H1 (cell line): ENCODE results near the gene DRAP1. TPM values are rescaled to one million over a fixed set of nuclear protein-coding genes. Genes with fewer than 3 reads are reported as not detected.

Experiments used
- ASH2L ChIP-seq: fragments of 200-600, 300-600 bp; sonication (generic); IDR thresholded peaks from one replicate; pipeline ENCODE4 v1.7.1; 2017; ENCODE audit warnings: low read length
- BCL11A ChIP-seq, 2 experiments: IDR thresholded peaks; one replicate each; pipeline ENCODE4 v1.6.1; 2011; ENCODE audit warnings: low read depth in 2 of 2, low read length in 2 of 2, mild to moderate bottlenecking in 2 of 2
- BRCA1 ChIP-seq: IDR thresholded peaks from 2 replicates; pipeline ENCODE4 v1.6.1; 2012; ENCODE audit warnings: low read depth, low read length, improper control_type of control experiment
- CHD2 ChIP-seq: IDR thresholded peaks from 2 replicates; pipeline ENCODE4 v1.6.1; 2012; ENCODE audit warnings: low read length, improper control_type of control experiment
- EZH2 ChIP-seq: fragments of 200-600 bp; sonication (generic); IDR thresholded peaks from 2 replicates; pipeline ENCODE4 v1.7.1; 2012; ENCODE audit warnings: low read depth, mild to moderate bottlenecking, moderate library complexity, low read length, inconsistent platforms; ENCODE audit not compliant: severe bottlenecking
- FOSL1 ChIP-seq: IDR thresholded peaks from 2 replicates; pipeline ENCODE4 v1.6.1; 2011; ENCODE audit warnings: mild to moderate bottlenecking, low read depth, low read length, moderate library complexity; ENCODE audit not compliant: insufficient read depth
- GABPA ChIP-seq: IDR thresholded peaks from 2 replicates; pipeline ENCODE4 v1.6.1; 2011; ENCODE audit warnings: mild to moderate bottlenecking, low read length, moderate library complexity, borderline replicate concordance; ENCODE audit not compliant: insufficient read depth
- HDAC2 ChIP-seq, 2 experiments: fragments of 300-600 bp in 1 of 2; sonication (generic) in 1 of 2; IDR thresholded peaks; 2 replicates each; pipeline ENCODE4 v1.6.1; 2011 to 2012; ENCODE audit warnings: low read depth in 2 of 2, low read length in 2 of 2, mild to moderate bottlenecking in 2 of 2, moderate library complexity in 2 of 2, borderline replicate concordance in 1 of 2, inconsistent platforms in 1 of 2
- JUND ChIP-seq: IDR thresholded peaks from 2 replicates; pipeline ENCODE4 v1.6.1; 2011; ENCODE audit warnings: mild to moderate bottlenecking, improper control_type of control experiment, low read length
- KDM4A ChIP-seq: IDR thresholded peaks from one replicate; pipeline ENCODE4 v1.7.1; 2012; ENCODE audit warnings: low read depth, mild to moderate bottlenecking, moderate library complexity, low read length, inconsistent platforms; ENCODE audit not compliant: severe bottlenecking
- MAFK ChIP-seq: IDR thresholded peaks from 2 replicates; pipeline ENCODE4 v1.6.1; 2012; ENCODE audit warnings: low read depth, mild to moderate bottlenecking, improper control_type of control experiment, low read length
- MAX ChIP-seq: IDR thresholded peaks from 2 replicates; pipeline ENCODE4 v1.6.1; 2012; ENCODE audit warnings: inconsistent platforms
- PHF8 ChIP-seq: fragments of 200-600 bp; sonication (generic); conservative IDR thresholded peaks from 2 replicates; pipeline ENCODE4 v1.7.1; 2012; ENCODE audit warnings: low read depth, mild to moderate bottlenecking, inconsistent platforms, low read length, moderate library complexity
- POLR2AphosphoS5 ChIP-seq: IDR thresholded peaks from 2 replicates; pipeline ENCODE4 v1.6.1; 2011; ENCODE audit warnings: low read depth, low read length
- POU5F1 ChIP-seq: IDR thresholded peaks from 2 replicates; pipeline ENCODE4 v1.6.1; 2011; ENCODE audit warnings: low read depth, mild to moderate bottlenecking, low read length, moderate library complexity
- RBBP5 ChIP-seq: IDR thresholded peaks from 2 replicates; pipeline ENCODE4 v1.7.1; 2012; ENCODE audit warnings: low read depth, mild to moderate bottlenecking, inconsistent platforms, low read length, moderate library complexity, borderline replicate concordance
- RFX5 ChIP-seq: IDR thresholded peaks from 2 replicates; pipeline ENCODE4 v1.6.1; 2011; ENCODE audit warnings: low read depth, low read length, improper control_type of control experiment, borderline replicate concordance
- RNF2 ChIP-seq: fragments of 200-900, 300-1000 bp; sonication (generic); IDR thresholded peaks from 2 replicates; pipeline ENCODE4 v1.7.1; 2016; ENCODE audit warnings: borderline replicate concordance, low read depth, mild to moderate bottlenecking, antibody characterized with exemption, low read length; ENCODE audit not compliant: poor library complexity, severe bottlenecking; ENCODE audit errors: missing control alignments
- SIN3A ChIP-seq, 2 experiments: IDR thresholded peaks in 1 of 2; conservative IDR thresholded peaks in 1 of 2; 2 replicates each; pipeline ENCODE4 v1.6.1; 2011 to 2012; ENCODE audit warnings: low read length in 2 of 2, improper control_type of control experiment in 1 of 2, low read depth in 1 of 2, mild to moderate bottlenecking in 1 of 2
- SIRT6 ChIP-seq: IDR thresholded peaks from one replicate; pipeline ENCODE4 v1.7.1; 2012; ENCODE audit warnings: low read length, inconsistent platforms
- SP1 ChIP-seq: IDR thresholded peaks from 2 replicates; pipeline ENCODE4 v1.6.1; 2011; ENCODE audit warnings: low read depth, low read length
- SP2 ChIP-seq: IDR thresholded peaks from 2 replicates; pipeline ENCODE4 v1.6.1; 2012; ENCODE audit warnings: mild to moderate bottlenecking, low read length, inconsistent platforms
- SRF ChIP-seq: IDR thresholded peaks from 2 replicates; pipeline ENCODE4 v1.6.1; 2011; ENCODE audit warnings: mild to moderate bottlenecking, low read depth, low read length, moderate library complexity
- TCF12 ChIP-seq: IDR thresholded peaks from 2 replicates; pipeline ENCODE4 v1.6.1; 2011; ENCODE audit warnings: low read depth, mild to moderate bottlenecking, low read length
- polyA plus RNA-seq, 7 experiments: library from polyadenylated mRNA; depleted of rRNA in 3 of 7; stranded (reverse) in 5 of 7; unstranded in 2 of 7; fragments of >200 nt in 5 of 7; fragments of 200-250 nt in 2 of 7; gene quantifications; 1 replicate in 5 of 7; 2 replicates in 1 of 7; 4 replicates in 1 of 7; pipeline versions ENCODE4 v1.2.1 to v1.2.3, GENCODE V29; 2011 to 2013; ENCODE audit warnings: missing spikeins in 2 of 7, mixed read lengths in 2 of 7
- total RNA-seq: library from RNA; stranded (reverse); fragmentation: NEBNext Ultra II Directional; extraction: Animal tissue kit (Norgen Biotek cat#: 25700); gene quantifications from 2 replicates; pipeline ENCODE4 v1.2.1, GENCODE V29; 2021

DRAP1 gene
- total and polyA plus RNA-seq, 2 of the 8 experiments (the other 6 are each of a cell fraction or from before 2014, with no cell fraction given) = 62.5 to 98.7 TPM

- TF ChIP-seq RBBP5 (peak; percentile 74; the same call in 1 of the 2 replicates), CHD2 (no peak), MAFK (no peak), SIRT6 (no peak), SP1 (no peak), EZH2 (no peak), SP2 (no peak), RFX5 (no peak), BCL11A (IDR thresholded peaks at IDR 0.05; ENCODE audit: low read depth in 2 of 2, low read length in 2 of 2) (no peak), SIN3A (conservative IDR thresholded peaks at IDR 0.05 in 1 of 2, IDR thresholded peaks at IDR 0.05 in 1 of 2; ENCODE audit: low read depth in 1 of 2, low read length in 2 of 2) (peak; percentile 51 to 84; a peak in 3 of 4 replicates), FOSL1 (no peak), POU5F1 (no peak), HDAC2 (IDR thresholded peaks at IDR 0.05; ENCODE audit: borderline replicate concordance in 1 of 2, low read depth in 2 of 2, low read length in 2 of 2) (no peak; a peak in 1 of 4 replicates), TCF12 (no peak), KDM4A (no peak), ASH2L (peak; percentile 92), PHF8 (peak; percentile 91), MAX (peak; percentile 11; the same call in 1 of the 2 replicates), RNF2 (no peak), GABPA (peak; percentile 94), JUND (no peak), SRF (0 out of 2 replicates have a peak, but pooled peaks have one; percentile 11), POLR2AphosphoS5 (peak; percentile 83), BRCA1 (no peak)
These were observed 42.3 kb downstream of the DRAP1 start, which contains the start of gene SART1 (continued) for GRCh38 chr11:65961267-65962140.
